Adipocyte (in vitro differentiated cells): ENCODE data around the gene CEBPE.
A peak's percentile ranks its signal among the peaks of the same experiment; 100 is the strongest.
"Not testable (repeated sequence)": the region's sequence is repeated elsewhere in the genome, so short reads cannot be mapped to it uniquely, and the experiment has no call there.

Experiments
- DNase-seq: peaks from one replicate; pipeline ENCODE4 v3.0.0-alpha.2; 2015; ENCODE audit warnings: low read depth
- H3K27me3 ChIP-seq: replicated peaks from 2 replicates; pipeline ENCODE4 v1.7.0; 2013; ENCODE audit warnings: mild to moderate bottlenecking, low read length, moderate library complexity; ENCODE audit not compliant: control insufficient read depth, insufficient read depth
- H3K36me3 ChIP-seq: 2 replicates; pipeline ENCODE4 v1.7.0; 2013; ENCODE audit warnings: low read length, mild to moderate bottlenecking, moderate library complexity; ENCODE audit not compliant: control insufficient read depth, insufficient read depth, severe bottlenecking
- H3K4me1 ChIP-seq: 2 replicates; pipeline ENCODE4 v1.7.0; 2013; ENCODE audit warnings: mild to moderate bottlenecking, low read length, moderate library complexity; ENCODE audit not compliant: control insufficient read depth, insufficient read depth
- H3K4me3 ChIP-seq: 2 replicates; pipeline ENCODE4 v1.7.0; 2013; ENCODE audit warnings: mild to moderate bottlenecking, low read length, moderate library complexity
- H3K9ac ChIP-seq: 2 replicates; pipeline ENCODE4 v1.7.0; 2013; ENCODE audit warnings: mild to moderate bottlenecking, low read length, moderate library complexity
- H3K9me3 ChIP-seq: 2 replicates; pipeline ENCODE4 v1.7.0; 2013; ENCODE audit warnings: mild to moderate bottlenecking, low read length, moderate library complexity; ENCODE audit not compliant: control insufficient read depth

Gene CEBPE

GRCh38 chr14:23108169-23108568 lies 10.9 kb downstream of the CEBPE start:
- not testable (repeated sequence) for DNase-seq, H3K36me3 ChIP-seq, H3K27me3 ChIP-seq, H3K4me3 ChIP-seq, H3K9me3 ChIP-seq, H3K9ac ChIP-seq
- peaks cover 17% of the 10 kb centered on the region for H3K4me1 ChIP-seq

- not testable (repeated sequence) for H3K9me3 ChIP-seq, H3K4me3 ChIP-seq, H3K9ac ChIP-seq, DNase-seq, H3K36me3 ChIP-seq, H3K27me3 ChIP-seq
- H3K4me1 ChIP-seq: peaks cover 12% of the 10 kb centered on the region
Observed at GRCh38 chr14:23107620-23108019, 11.4 kb downstream of the CEBPE start.

- H3K4me1 ChIP-seq: peaks cover 9% of the 10 kb centered on the region
- H3K27me3 ChIP-seq: no peaks in the 10 kb centered on the region
- no peak overlapping the region for H3K9ac ChIP-seq
- no peak for DNase-seq
- H3K36me3 ChIP-seq: no peaks in the 10 kb centered on the region
- H3K9me3 ChIP-seq: no peaks in the 10 kb centered on the region
- no peak overlapping the region for H3K4me3 ChIP-seq
Observed at GRCh38 chr14:23106747-23107045, 12.4 kb downstream of the CEBPE start.

- peaks cover 9% of the 10 kb centered on the region for H3K4me1 ChIP-seq
- H3K36me3 ChIP-seq: no peaks in the 10 kb centered on the region
- H3K9ac ChIP-seq: no peak overlapping the region
Observed at GRCh38 chr14:23105348-23105824, 13.7 kb downstream of the CEBPE start.

GRCh38 chr14:23104591-23105347 lies 14.3 kb downstream of the CEBPE start, which contains the start of gene CIROP:
TSS of gene CIROP (minus strand) at chr14:23104989. CDS start at chr14:23104920, 69 bp downstream.
- Histone ChIP-seq H3K4me3 (no peak within 1 kb of the TSS), H3K36me3 (no peaks in the 10 kb centered on the region), H3K27me3 (no peaks in the 10 kb centered on the region), H3K4me1 (peaks cover 9% of the 10 kb centered on the region), H3K9me3 (no peaks in the 10 kb centered on the region), H3K9ac (peak within 1 kb of the TSS; percentile 50)
- no peak for DNase-seq

More at GRCh38 chr14:23105348-23105824, 13.7 kb downstream of the CEBPE start:
- DNase-seq: no peak
- no peaks in the 10 kb centered on the region for H3K27me3 ChIP-seq
- no peak overlapping the region for H3K4me3 ChIP-seq
- H3K9me3 ChIP-seq: no peaks in the 10 kb centered on the region

- Histone ChIP-seq H3K9ac (peak overlapping the region; percentile 50), H3K4me1 (peaks cover 12% of the 10 kb centered on the region)
Observed at GRCh38 chr14:23104070-23104590, 14.9 kb downstream of the CEBPE start.

GRCh38 chr14:23103581-23103980 lies 15.5 kb downstream of the CEBPE start:
- Histone ChIP-seq H3K4me3 (no peak overlapping the region), H3K4me1 (peaks cover 17% of the 10 kb centered on the region), H3K9ac (no peak overlapping the region), H3K9me3 (no peaks in the 10 kb centered on the region), H3K36me3 (peaks cover 9% of the 10 kb centered on the region), H3K27me3 (no peaks in the 10 kb centered on the region)
- DNase-seq: no peak

More at GRCh38 chr14:23104070-23104590, 14.9 kb downstream of the CEBPE start:
- Histone ChIP-seq H3K4me3 (no peak overlapping the region), H3K36me3 (peaks cover 4% of the 10 kb centered on the region), H3K9me3 (no peaks in the 10 kb centered on the region), H3K27me3 (no peaks in the 10 kb centered on the region)
- DNase-seq: no peak

- no peak overlapping the region for H3K9ac ChIP-seq
- peaks cover 17% of the 10 kb centered on the region for H3K36me3 ChIP-seq
- DNase-seq: no peak
- H3K4me1 ChIP-seq: peaks cover 25% of the 10 kb centered on the region
- H3K27me3 ChIP-seq: no peaks in the 10 kb centered on the region
- no peaks in the 10 kb centered on the region for H3K9me3 ChIP-seq
- H3K4me3 ChIP-seq: no peak overlapping the region
Observed at GRCh38 chr14:23102801-23103200, 16.3 kb downstream of the CEBPE start.

- no peak for DNase-seq
- Histone ChIP-seq H3K27me3 (no peaks in the 10 kb centered on the region), H3K9ac (no peak overlapping the region), H3K36me3 (peaks cover 20% of the 10 kb centered on the region), H3K9me3 (no peaks in the 10 kb centered on the region), H3K4me3 (no peak overlapping the region), H3K4me1 (peaks cover 32% of the 10 kb centered on the region)
Observed at GRCh38 chr14:23101986-23102625, 16.9 kb downstream of the CEBPE start.

- H3K9me3 ChIP-seq: no peaks in the 10 kb centered on the region
- H3K27me3 ChIP-seq: no peaks in the 10 kb centered on the region
- no peak overlapping the region for H3K4me3 ChIP-seq
- H3K36me3 ChIP-seq: peaks cover 20% of the 10 kb centered on the region
- DNase-seq: no peak
- peaks cover 39% of the 10 kb centered on the region for H3K4me1 ChIP-seq
- H3K9ac ChIP-seq: no peak overlapping the region
Observed at GRCh38 chr14:23101213-23101970, 17.7 kb downstream of the CEBPE start.
